GM21529 (cell line): Measurements from ENCODE around the gene IRGM.
"Not testable (repeated sequence)": the region's sequence is repeated elsewhere in the genome, so short reads cannot be mapped to it uniquely, and the experiment has no call there.

Experiments used
- ATAC-seq: cut with Tn5 transposase; IDR thresholded peaks from one replicate; pipeline ENCODE4 v1.9.1; 2021; ENCODE audit not compliant: unreplicated experiment

The IRGM gene

GRCh38 chr5:150846308-150846653 lies at the start of gene IRGM:
Gene IRGM, plus strand, starts transcription at chr5:150846521. Its CDS starts 1,603 bp downstream, at chr5:150848124.
- not testable (repeated sequence) for ATAC-seq

GRCh38 chr5:150797384-150797783 lies 48.9 kb upstream of the IRGM start:
- ATAC-seq: no peak

- no peak for ATAC-seq
Observed at GRCh38 chr5:150801117-150801927, 45.0 kb upstream of the IRGM start.

GRCh38 chr5:150804388-150804787 lies 41.9 kb upstream of the IRGM start:
- ATAC-seq: no peak

GRCh38 chr5:150809363-150809762 lies 37.0 kb upstream of the IRGM start:
- ATAC-seq: no peak

- ATAC-seq: no peak
Observed at GRCh38 chr5:150815010-150815409, 31.3 kb upstream of the IRGM start.

- ATAC-seq: no peak
Observed at GRCh38 chr5:150816946-150817345, 29.4 kb upstream of the IRGM start.

DNA sequence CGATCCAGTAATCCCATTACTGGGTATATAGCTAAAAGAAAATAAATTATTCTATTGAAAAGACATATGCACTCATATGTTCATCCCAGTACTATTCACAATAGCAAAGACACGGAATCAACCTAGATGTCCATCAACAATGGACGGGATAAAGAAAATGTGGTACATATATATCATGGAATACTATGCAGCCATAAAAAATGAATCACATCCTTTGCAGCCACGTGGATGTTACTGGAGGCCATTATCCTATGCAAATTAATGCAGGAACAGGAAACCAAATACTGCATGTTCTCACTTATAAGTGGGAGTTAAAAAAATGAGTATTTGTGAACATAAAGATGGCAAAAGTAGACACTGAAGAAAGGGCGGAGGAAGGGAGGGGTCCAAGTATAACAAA lies 16.6 kb upstream of the IRGM start:
- no peak for ATAC-seq

DNA sequence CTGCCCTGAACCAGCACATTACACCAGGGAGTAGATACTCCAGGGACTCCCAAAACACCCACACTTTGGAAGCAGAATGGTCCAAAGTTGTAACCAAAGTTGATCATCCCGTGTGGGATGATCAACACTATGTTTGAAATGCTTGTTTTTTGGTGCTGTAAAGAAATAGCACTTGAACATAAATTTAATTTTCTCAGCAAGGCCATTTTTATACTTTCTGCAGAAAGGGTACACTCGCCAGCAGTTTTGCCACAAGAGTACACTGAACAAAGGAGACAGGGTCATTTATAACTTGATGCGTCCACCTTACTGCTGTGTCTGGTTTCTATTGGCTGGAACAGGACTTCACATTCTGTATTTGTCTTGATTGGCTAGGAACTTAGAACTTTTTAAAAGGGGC lies 14.5 kb upstream of the IRGM start:
- not testable (repeated sequence) for ATAC-seq

DNA sequence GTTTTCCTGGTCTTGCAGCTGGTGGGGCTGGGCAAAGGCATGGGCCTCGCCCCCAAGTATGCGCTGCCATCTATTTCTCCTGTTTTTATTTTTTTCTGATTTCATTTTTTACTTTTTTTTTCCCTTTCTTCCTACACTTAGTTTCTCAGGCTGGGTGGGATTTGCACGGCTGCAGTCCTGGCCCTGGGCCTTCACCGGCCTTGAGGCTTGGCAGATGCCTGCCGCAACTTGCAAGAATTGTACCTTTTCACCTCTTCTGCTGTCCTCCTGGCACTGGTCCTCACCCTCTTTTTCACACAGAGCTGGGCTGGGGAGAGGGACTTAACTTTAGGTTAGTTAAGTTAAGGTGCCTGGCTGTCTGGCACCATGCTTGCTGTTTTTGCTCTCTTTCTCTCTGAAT lies 10.3 kb upstream of the IRGM start:
- no peak for ATAC-seq

DNA sequence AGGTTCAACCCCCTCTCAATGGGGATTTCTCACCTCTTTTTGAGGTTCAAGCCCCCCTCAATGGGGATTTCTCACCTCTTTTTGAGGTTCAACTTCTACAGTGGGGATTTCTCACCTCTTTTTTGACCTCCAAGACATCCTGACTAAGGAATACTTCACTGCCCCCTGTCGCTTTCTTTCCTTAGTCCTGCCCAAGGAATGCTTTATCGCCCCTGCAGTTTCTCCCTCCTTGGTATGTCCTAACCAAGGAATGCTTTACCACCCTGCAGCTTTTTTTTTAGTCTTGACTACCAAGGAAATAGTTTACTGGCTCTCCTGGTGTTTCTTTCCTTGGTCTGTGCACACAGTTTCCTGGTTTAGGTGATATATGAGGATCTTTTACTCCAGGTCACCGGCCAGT lies 9.6 kb upstream of the IRGM start:
- no peak for ATAC-seq

GRCh38 chr5:150845185-150845859 lies 999 bp upstream of the IRGM start:
- not testable (repeated sequence) for ATAC-seq

DNA sequence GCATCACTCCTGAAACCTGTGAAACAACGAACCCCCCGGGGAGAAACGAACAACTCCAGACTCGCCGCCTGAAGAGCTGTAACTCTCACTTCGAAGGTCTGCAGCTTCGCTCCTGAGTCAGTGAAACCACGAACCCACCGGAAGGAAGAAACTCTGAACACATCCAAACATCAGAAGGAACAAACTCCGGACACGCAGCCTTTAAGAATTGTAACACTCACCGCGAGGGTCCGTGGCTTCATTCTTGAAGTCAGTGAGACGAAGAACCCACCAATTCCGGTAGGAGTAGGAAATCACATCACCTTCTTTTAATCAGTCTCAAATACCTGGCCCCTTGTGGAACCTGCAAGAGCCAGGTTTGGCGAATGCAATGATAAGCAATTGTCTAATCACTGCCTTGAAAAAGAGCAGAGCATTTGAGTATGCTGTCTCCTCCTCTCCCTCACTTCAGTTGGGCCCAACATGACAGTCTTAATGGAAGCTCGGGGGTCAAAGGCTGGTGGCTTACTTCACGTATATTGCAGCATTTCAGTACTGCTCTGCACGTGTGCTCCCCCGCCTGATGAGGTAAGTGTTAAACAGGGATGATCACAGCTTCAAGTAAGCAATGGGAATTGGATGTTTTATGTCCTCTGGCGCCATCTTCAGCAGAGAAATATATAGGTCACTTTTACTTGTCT lies 473 bp downstream of the IRGM start:
- peak; percentile 94 for ATAC-seq

DNA sequence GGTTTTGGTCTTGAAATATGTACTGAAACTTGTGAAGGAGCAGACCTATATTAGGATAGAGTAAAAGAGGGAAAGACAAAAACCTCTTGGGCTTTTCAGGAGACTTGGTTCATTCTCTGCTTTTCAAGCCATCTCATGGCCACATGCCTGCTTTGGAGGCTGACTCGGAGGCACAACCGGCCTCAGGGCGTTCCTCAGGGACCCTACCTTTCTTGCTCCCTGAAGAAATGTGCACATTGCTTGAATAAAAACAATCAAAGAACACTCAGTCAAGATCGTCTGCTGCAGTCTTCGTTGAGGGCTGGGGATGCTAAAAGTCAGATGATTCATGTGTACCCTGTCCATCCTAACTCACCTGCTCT lies 994 bp downstream of the IRGM start:
- ATAC-seq: no peak

DNA sequence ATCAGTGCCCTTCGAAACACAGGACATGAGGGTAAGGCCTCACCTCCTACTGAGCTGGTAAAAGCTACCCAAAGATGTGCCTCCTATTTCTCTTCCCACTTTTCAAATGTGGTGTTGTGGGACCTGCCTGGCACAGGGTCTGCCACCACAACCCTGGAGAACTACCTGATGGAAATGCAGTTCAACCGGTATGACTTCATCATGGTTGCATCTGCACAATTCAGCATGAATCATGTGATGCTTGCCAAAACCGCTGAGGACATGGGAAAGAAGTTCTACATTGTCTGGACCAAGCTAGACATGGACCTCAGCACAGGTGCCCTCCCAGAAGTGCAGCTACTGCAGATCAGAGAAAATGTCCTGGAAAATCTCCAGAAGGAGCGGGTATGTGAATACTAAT lies 1.9 kb downstream of the IRGM start:
- no peak for ATAC-seq

DNA sequence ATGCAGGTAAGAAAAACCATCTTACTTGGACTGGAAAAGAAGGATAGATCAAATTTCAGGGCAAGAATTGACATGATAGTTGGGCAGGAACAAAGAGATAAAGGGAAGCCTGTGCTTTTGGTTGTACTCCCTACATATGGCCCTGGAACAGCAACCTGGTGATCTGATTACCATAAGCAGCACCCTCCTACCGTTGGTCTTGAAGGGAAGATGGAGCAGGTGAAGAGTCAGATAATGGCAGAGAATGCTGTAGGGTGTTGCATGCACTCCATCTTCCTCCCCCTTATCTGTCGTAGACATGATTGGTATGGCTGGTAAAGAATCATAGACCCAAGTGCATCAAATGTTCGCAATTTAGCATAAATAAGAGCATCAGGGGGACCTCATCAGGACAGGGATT lies 4.7 kb downstream of the IRGM start:
- ATAC-seq: no peak

- no peak for ATAC-seq
Observed at GRCh38 chr5:150853561-150853960, 7.2 kb downstream of the IRGM start.

DNA sequence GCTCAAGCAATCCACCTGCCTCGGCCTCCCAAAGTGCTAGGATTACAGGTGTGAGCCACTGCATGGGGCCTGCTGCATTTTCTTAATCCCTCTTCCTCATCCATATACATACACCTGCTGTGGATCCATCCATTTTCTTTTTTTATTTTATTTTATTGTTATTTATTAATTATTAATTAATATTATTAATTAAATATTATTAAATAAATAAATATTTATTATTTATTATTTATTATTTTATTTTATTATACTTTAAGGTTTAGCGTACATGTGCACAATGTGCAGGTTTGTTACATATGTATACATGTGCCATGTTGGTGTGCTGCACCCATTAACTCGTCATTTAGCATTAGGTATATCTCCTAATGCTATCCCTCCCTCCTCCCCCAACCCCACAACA lies 10.4 kb downstream of the IRGM start:
- ATAC-seq: not testable (repeated sequence)

DNA sequence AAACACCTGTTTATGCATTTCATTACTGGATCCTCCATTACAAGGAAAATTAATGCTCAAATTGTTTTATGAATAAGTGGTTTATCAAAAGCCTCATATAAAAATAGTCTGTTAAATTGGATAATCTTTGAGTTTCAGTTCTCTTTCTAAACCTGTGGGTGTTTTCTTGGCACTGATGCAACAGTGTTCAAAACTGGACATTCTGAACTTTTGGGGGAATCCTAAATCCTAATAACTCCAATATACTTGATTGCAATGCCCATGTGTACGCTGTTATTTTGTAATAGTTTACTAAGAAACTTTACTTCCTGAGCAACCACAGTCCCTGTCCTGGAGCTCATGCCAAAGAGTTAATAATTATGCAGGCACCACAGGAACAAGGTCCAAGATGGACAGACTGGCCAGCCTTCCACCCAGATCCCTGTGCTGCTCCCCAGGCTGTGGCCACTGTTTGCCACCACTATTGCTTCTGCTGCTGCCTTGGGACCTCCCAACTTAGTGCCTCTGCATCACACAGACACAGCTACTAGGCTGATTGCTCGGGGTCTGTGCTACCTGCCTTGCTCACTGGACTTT lies 14.0 kb downstream of the IRGM start:
- ATAC-seq: no peak

- ATAC-seq: no peak
Observed at GRCh38 chr5:150862070-150862469, 15.7 kb downstream of the IRGM start.

DNA sequence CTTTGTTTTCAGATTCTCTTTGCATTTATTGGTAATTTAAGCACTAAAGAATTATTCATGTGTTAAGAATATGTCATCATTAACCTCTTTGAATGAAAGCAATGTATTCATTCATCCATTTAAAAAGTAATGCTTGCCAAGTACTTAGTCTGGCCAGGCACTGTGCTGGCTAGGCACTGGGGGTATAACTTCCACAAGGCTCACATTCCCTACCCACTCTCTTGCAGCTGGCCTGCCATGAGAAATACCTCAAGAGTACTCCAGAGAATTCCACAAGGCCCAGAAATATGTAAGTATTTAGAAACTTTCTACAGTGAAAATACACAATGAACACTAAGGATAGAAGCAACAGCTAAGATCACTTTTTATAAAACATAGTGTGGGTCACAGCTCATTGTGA lies 33.0 kb downstream of the IRGM start:
- ATAC-seq: no peak
